ENCODE measurements around the gene PHF21A.

GRCh38 chr11:45885274-45885920 is 235.9 kb downstream of the PHF21A start, which contains the start of gene MAPK8IP1:
- TF ChIP-seq EZH2phosphoT487 (IDR thresholded peaks at IDR 0.05; ENCODE audit: low read depth, severe bottlenecking, unreplicated experiment) = no peak
- TF ChIP-seq, protein P1, sequence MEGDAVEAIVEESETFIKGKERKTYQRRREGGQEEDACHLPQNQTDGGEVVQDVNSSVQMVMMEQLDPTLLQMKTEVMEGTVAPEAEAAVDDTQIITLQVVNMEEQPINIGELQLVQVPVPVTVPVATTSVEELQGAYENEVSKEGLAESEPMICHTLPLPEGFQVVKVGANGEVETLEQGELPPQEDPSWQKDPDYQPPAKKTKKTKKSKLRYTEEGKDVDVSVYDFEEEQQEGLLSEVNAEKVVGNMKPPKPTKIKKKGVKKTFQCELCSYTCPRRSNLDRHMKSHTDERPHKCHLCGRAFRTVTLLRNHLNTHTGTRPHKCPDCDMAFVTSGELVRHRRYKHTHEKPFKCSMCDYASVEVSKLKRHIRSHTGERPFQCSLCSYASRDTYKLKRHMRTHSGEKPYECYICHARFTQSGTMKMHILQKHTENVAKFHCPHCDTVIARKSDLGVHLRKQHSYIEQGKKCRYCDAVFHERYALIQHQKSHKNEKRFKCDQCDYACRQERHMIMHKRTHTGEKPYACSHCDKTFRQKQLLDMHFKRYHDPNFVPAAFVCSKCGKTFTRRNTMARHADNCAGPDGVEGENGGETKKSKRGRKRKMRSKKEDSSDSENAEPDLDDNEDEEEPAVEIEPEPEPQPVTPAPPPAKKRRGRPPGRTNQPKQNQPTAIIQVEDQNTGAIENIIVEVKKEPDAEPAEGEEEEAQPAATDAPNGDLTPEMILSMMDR (IDR thresholded peaks at IDR 0.05; ENCODE audit: poor library complexity) = no peak
- TF ChIP-seq EZH2 (IDR thresholded peaks at IDR 0.05; ENCODE audit: borderline replicate concordance) = no peak
